Stimulated activated CD4-positive, alpha-beta T cell treated with anti-CD3 and anti-CD28 coated beads, Interleukin-1b, Interleukin-23, amount 100 ng/mL, for 4 hours (primary cell): ENCODE data around the gene GSTP1.
A peak's percentile ranks its signal among the peaks of the same experiment; 100 is the strongest.

ENCODE experiments used
- DNase-seq, 2 donors: peaks; one replicate each; pipeline ENCODE4 v3.0.0-alpha.2; 2020; ENCODE audit warnings: low read depth in 2 of 2

The GSTP1 gene

DNA sequence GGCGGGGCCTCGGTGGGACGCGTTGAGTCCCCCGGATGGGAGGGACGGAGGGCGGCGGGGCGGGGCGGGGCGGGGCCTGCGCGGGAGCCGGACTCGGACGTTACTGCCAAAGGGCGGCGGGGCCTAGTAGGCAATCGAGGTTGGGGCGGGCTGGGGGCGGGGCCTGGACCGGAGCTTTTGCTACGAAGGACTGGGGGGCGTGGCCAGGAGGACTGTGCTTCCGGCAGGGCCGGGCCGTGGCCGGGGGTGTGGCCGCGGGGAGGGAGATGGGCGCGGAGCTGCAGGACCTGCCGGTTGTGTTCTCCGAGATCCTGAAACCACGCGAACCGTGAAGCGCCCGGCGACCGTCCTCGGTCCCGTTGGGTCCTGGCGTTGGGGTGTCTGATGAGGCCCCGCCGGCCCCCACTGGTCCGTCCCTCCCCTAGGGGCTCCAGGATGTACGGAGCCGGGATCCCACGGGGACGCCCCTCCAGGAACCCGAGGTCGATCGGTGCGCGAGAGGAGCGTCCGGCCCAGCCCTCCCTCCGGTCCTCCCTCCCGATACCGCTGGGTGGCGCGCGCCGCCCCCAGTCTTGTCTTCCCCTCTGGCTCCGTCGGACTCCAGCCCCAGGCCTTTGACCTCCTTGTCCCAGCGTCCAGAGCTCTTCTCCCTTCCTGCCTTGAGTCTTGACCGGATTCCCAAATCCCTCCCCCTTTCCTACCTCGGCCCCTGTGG is 46.8 kb downstream of the GSTP1 start:
- peak; percentile 93 to 99 for DNase-seq

DNA sequence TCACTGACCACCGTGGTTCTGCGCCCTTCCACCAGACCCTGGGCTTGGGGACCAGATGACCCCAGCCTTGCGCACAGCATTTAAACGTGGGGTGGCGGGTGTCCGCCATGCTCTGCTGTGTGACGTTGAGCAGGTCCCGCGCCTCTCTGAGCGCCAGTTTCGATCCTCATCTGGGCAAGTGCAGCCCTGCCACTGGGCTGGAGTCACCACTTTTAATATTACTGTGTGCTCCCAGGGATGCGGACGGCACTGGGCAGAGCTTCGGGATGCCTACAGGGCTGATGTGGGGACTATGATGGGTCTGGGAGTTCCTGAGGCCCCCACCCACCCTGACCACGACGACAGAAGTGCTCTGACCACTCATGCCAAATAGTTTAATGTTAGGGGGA is 47.3 kb downstream of the GSTP1 start:
- no peak for DNase-seq

DNA sequence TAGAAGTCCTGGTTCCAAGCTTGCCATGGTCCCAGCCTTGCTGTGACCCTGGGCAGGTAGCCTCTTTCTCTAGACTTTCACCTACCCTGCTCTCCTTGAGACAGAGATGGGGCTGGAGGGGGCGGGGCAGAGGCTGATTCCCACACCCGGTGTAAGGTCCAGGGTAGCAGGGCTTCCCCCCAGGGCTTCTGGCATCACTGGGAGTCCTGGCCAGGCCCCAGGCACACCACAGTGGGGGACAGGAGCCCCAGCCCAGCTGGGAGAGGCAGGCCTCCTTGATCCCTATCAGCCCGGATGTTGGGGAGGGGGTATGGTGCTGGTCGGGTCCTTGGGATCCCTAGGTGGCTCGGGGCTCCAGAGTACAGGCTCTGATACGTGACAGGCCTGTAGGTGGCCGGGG is 47.8 kb downstream of the GSTP1 start:
- DNase-seq, result no peak

DNA sequence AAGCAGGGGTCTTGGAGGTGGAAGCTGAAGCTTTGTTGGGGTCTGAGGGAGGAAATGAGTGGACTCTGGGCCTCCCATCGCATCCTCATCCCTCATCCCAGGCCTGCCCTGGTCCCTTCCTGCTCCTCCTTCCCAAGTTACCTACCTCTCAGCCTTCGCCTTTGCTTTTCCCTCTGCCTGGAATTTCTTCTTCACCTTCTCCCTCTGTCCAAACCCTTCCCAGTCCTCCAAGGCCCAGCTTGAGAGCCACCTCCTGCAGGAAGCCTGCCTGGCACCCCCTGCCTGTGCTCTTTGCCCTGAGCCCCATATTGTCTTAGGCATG is 48.2 kb downstream of the GSTP1 start:
- DNase-seq, result no peak

DNA sequence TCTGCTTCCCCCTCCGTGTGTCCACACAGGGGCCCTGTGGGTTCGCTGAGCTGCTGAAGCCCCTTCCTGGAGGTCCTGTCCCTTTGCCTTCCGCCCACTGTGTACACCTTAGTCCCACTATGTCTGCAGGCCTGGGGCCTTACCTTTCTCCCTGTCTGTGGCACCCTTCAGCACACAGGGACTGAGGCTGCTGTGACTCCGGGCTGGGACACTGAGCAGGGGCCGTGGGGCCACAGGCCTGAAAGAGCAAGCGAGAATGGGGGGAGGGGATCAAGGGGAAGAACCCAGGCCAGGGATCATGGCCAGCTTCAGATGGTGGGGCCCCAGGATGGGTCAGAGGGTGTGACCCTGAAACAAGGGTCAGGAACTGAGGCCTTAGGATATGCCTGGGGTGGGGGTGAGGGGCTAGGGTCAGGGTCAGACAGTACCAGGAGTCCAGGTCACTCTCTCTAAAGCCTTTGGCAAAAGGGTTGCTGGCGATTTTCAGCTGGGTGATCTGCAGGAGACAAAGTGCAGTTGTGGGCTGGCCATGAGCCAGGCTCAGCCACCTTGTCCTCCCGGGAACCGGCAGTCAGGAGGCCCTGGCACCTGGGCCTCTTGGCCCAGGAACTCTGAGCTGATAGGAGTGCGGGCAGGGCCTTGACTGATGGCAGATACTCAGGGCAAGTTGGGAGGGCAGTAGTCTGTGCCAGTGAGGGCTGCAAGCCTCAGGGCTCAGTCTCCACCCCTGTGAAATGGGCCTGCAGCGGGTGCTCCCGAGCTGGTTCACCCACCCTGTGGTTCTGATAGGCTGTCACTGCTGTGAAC is 48.8 kb downstream of the GSTP1 start:
- DNase-seq, result no peak

DNA sequence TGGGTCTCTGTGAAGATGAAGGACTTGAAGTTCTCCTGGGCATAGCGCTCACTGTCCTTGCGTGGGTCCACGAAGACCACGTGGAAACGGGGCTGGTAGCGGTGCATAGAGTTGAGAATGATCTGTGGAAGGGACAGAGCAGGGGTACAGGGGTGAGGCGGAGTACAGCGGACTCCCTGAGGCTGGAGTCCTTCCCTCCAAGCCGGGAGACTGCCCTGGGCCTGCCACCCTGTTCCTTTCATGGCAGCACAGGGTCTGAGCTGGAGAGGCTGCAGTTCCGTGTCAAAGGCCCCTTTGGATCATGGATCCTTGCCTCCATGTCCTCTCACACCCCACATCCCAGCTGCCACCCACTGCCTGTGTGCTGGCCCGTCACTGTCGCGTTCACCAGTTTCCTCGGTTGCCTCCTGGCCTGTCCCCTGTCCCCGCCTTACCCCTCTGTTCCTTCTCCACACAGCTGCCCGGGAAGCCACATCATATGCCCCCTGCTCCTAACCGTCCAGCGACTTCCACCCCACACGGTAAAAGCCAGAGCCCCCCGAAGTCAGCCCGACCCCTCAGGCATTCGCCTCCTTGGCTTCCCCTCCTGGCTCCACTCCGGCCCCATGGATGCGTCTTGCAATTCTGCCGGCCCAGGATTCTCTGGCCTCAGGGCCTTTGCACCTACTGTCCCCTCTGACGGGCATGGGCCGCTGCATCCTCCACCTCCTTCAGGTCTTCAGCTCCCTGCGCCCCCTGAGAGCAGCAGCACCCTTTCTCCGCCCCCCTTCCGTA is 49.6 kb downstream of the GSTP1 start:
- no peak for DNase-seq

DNA sequence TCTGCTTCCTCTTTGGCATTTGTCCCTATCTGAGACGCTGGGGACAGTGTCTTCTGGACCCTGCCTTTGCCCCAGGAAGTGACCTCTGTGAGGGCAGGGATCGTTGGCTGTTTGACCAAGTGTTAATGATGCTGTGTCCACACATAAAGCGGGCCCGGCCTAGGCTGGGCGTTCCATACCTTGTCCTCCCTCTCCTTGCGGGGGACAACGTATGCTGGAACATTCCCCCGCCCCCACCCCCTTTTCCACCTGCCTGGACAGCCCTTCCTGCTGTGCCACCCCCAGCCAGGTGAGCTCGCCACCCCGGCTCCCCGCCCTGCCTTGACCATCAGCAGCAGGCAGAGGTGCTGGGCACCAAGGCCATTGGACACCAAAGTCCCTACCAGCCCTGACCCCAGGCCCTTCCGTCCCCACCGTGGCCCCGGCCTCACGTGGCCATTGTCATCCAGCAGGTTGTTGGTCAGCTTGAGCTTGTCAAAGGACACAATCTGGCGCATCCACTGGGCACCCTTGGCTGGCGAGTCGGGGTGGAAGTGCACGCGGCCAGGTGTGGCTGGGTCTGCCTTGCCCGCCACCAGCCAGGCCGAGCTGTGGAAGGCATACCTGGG is 50.2 kb downstream of the GSTP1 start:
- no peak for DNase-seq

DNA sequence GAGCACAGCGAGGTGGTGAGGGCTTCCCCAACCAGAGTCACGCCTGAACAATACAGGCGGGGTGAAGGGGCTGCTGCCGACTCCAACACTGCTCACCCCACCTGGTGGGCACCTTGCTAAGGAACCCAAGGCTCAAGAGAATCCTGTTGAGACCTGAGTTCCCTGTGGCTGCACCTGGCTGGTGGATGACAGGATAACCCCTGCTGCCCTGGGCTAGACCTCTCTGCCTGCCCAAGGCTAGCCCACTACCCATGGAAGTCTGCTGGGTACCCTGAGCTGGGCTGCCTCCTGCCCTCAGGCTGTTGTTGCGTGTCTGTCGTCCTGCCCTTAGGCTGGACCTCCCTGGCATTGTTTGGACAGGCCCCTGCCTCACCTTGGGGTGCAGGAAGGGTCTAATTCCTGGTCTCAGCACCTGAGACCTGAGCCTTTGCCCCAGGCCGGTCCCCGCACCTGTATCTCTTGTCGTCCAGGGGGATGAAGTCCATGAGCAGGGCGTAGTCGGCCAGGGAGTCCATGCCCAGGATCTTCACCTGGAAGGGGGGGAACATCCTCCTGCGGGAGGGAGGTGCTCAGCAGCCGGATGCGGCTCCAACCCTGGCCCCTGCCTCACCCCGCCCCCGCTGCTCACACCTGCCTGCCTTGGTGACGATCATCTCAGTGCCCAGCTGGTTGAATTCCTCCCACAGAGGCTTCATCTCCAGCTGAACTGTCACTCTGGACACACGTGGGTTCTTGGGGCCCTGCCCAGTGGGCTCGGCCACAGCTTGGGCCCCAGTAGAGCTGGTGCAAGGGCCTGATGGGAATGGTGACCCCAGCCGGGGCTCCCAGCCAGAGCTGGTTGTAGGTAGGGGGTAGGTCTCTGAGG is 51.0 kb downstream of the GSTP1 start:
- DNase-seq, result no peak

DNA sequence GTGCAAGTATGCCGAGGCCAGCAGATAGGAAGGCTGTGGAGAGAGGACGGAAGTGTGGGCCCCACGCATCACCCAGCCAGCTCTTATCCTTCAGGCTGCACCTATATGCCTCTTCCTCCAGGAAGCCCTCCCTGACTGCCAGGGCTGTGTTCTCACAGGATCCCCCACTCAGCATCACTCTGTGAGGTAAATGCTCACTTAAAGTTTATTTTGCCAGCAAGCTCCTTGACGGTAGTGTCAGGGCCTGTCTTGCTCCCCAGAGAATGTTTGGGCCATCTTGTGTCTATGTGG is 51.6 kb downstream of the GSTP1 start:
- no peak for DNase-seq
